ENCODE results near the gene MAN1C1. TPM values are rescaled to one million over a fixed set of nuclear protein-coding genes. Genes with fewer than 3 reads are reported as not detected.

Gene MAN1C1
- total and polyA plus RNA-seq, 10 of the 15 experiments (the other 5 are each of a cell fraction or from before 2014, with no cell fraction given), result 0.12 to 0.56 (median 0.22) TPM; not detected in 3

- ChIA-PET SMC1A (ENCODE audit: uncharacterized antibody, unreplicated experiment) (no interaction called here), POLR2A (interaction anchor here (1.2 kb wide), 2 partner anchors 9 to 68 kb away, joined by 3 to 8 read pairs; no protein-coding TSS in a partner anchor), RAD21 (ENCODE audit: unreplicated experiment) (no interaction called here), CTCF (no interaction called here)
- Histone ChIP-seq H4K20me1 (ENCODE audit: control insufficient read depth, insufficient read depth) (no peaks in the 10 kb centered on the region), H3K9ac (ENCODE audit: control insufficient read depth, insufficient read depth, low read length) (0 out of 2 replicates have a peak overlapping the region, but pooled peaks have one; percentile 26), H3K27ac (ENCODE audit: control insufficient read depth, insufficient read depth) (no peak overlapping the region), H3K27me3 (replicated peaks in 1 of 2; ENCODE audit: control insufficient read depth in 2 of 2, insufficient read depth in 2 of 2, low read length in 1 of 2) (peaks cover 0 to 4% of the 10 kb centered on the region in 2 experiments; a peak in 2 of 4 replicates), H3K4me2 (ENCODE audit: control insufficient read depth, insufficient read depth) (peak overlapping the region; percentile 88), H2AFZ (ENCODE audit: control insufficient read depth, low read depth, low read length) (no peak overlapping the region; the same call in 1 of the 2 replicates), H3K79me2 (ENCODE audit: control insufficient read depth, insufficient read depth, low read length) (no peaks in the 10 kb centered on the region), H3K9me3 (replicated peaks; ENCODE audit: control insufficient read depth, insufficient read depth, low read length) (no peaks in the 10 kb centered on the region), H3K36me3 (ENCODE audit: control insufficient read depth in 2 of 2, insufficient read depth in 2 of 2, low read length in 1 of 2) (no peaks in the 10 kb centered on the region), H3K4me3 (peak overlapping the region; percentile 70; the same call in 1 of the 2 replicates), H3K4me1 (ENCODE audit: control insufficient read depth, insufficient read depth, low read length) (peaks cover 40% of the 10 kb centered on the region)
- FAIRE-seq (no peak), ATAC-seq (no peak), DNase-seq (ENCODE audit: low read depth, low spot score) (no peak)
- WGBS (ENCODE audit: insufficient coverage, insufficient replicate concordance, low lambda C conversion rate, missing lambda C conversion rate), result under 1% methylated on average over 51 of the region's 94 CpGs
- intact Hi-C loops (cut with micrococcal nuclease; ENCODE audit: unreplicated experiment), result no loop called here
- in situ Hi-C loops (cut with MboI), result no loop called here
- no TSS peak for BruUV-seq (replicated peaks)
- TF ChIP-seq RAD51 (IDR thresholded peaks at IDR 0.05), result no peak
- no peak for TF ChIP-seq RUNX3 (IDR thresholded peaks at IDR 0.05; ENCODE audit: low read length)
- peak; percentile 92; the same call in 1 of the 2 replicates for TF ChIP-seq BACH1 (IDR thresholded peaks at IDR 0.05; ENCODE audit: borderline replicate concordance)
- TF ChIP-seq ZNF207 (IDR thresholded peaks at IDR 0.05; ENCODE audit: borderline replicate concordance), result no peak
- no peak for TF ChIP-seq RAD21 (IDR thresholded peaks at IDR 0.05; ENCODE audit: insufficient read depth, low read depth, low read length)
- TF ChIP-seq KLF5 (IDR thresholded peaks at IDR 0.05; ENCODE audit: partially characterized antibody), result peak; percentile 33
- no peak for TF ChIP-seq POLR2AphosphoS5 (IDR thresholded peaks at IDR 0.05; ENCODE audit: low read length)
- TF ChIP-seq CBX3 (IDR thresholded peaks at IDR 0.05; ENCODE audit: borderline replicate concordance, low read depth), result no peak
- TF ChIP-seq SMAD1 (IDR thresholded peaks at IDR 0.05; ENCODE audit: low read depth, partially characterized antibody), result no peak
- TF ChIP-seq NFYB (IDR thresholded peaks at IDR 0.05; ENCODE audit: insufficient read depth, low read depth, low read length), result no peak
- no peak for TF ChIP-seq SKIL (IDR thresholded peaks at IDR 0.05; ENCODE audit: low read depth, poor library complexity, severe bottlenecking)
- no peak for TF ChIP-seq MTA3 (IDR thresholded peaks at IDR 0.05; ENCODE audit: borderline replicate concordance, low read length)
- TF ChIP-seq ZZZ3 (IDR thresholded peaks at IDR 0.05; ENCODE audit: control insufficient read depth, insufficient read length, low read depth), result no peak
- TF ChIP-seq PAX8 (IDR thresholded peaks at IDR 0.05), result no peak
- TF ChIP-seq DPF2 (IDR thresholded peaks at IDR 0.05), result no peak; the same call in 1 of the 2 replicates
- TF ChIP-seq CREB1 (IDR thresholded peaks at IDR 0.05; ENCODE audit: low read depth), result no peak
- TF ChIP-seq MEF2B (IDR thresholded peaks at IDR 0.05; ENCODE audit: partially characterized antibody, poor library complexity, severe bottlenecking), result no peak
- no peak for TF ChIP-seq IRF5 (IDR thresholded peaks at IDR 0.05; ENCODE audit: borderline replicate concordance)
- TF ChIP-seq KDM1A (IDR thresholded peaks at IDR 0.05; ENCODE audit: borderline replicate concordance), result no peak
- TF ChIP-seq EZH2 (IDR thresholded peaks at IDR 0.05; ENCODE audit: borderline replicate concordance, control insufficient read depth, low read depth, low read length), result no peak
- peak; percentile 65 for TF ChIP-seq GATAD2B (conservative IDR thresholded peaks at IDR 0.05; ENCODE audit: low read depth)
- no peak for TF ChIP-seq SMARCA5 (IDR thresholded peaks at IDR 0.05)
- no peak for TF ChIP-seq SPI1 (IDR thresholded peaks at IDR 0.05; ENCODE audit: borderline replicate concordance, insufficient read depth, low read depth, low read length)
- TF ChIP-seq WRNIP1 (IDR thresholded peaks at IDR 0.05; ENCODE audit: borderline replicate concordance, low read depth, low read length), result no peak
Observed at GRCh38 chr1:25616987-25617624, 515 bp downstream of the MAN1C1 start.

Measured in GM12878 (cell line).